Adrenal gland (tissue), 5 donors: ENCODE data around the gene SSC5D.

ENCODE experiments used
- CTCF ChIP-seq, 6 experiments: fragments of 450-650 bp in 4 of 6; fragments of 200-600 bp in 2 of 6; sonication (generic) in 1 of 6; IDR thresholded peaks; 1 replicate in 5 of 6; 2 replicates in 1 of 6; pipeline versions ENCODE4 v1.5.1 to v1.8.0; 2016 to 2021; ENCODE audit warnings: antibody characterized with exemption in 6 of 6, mild to moderate bottlenecking in 2 of 6, moderate library complexity in 1 of 6
- POLR2A ChIP-seq, 2 donors: fragments of 450-650 bp; IDR thresholded peaks; one replicate each; pipeline ENCODE4 v1.6.1; 2017; ENCODE audit warnings: antibody characterized with exemption in 2 of 2, mild to moderate bottlenecking in 2 of 2, moderate library complexity in 1 of 2
- donor health status: DM: no; HTN: no; CAD: no.

DNA sequence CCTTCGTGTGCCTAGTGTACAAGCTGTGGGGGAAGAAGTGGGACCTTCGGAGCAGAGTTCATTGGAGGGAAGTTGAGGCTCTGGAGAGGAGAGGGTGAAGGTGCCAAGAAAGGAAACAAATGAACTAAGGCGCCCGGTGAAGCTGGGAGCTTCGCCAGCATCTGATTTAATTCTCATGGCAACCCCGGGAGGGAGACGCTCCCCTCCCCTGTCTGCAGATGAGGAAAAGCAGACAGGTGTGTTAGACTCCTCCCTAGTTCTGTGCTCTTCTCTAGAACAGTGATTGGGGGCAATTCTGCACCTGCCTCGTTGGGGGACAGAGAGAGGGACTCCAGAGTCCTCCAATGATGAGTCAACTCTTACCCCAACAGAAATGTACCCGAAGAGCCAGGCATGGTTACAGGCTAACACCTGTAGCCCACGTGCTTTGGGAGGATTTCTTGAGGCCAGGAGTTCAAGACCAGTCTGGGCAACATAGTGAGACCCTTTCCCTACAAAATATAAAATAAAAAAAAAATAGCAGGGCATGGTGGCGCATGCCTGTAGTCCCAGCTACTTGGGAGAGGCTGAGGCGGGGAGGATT is 4.2 kb downstream of the SSC5D start:
- TF ChIP-seq CTCF (IDR thresholded peaks at IDR 0.05) (no peak), POLR2A (IDR thresholded peaks at IDR 0.05) (no peak)
